Measurements from ENCODE around the gene C11orf52. TPM values are rescaled to one million over a fixed set of nuclear protein-coding genes. Genes with fewer than 3 reads are reported as not detected.

Gene C11orf52
- total RNA-seq, 1 experiment from 2014 or later, result 10.5 TPM

DNA sequence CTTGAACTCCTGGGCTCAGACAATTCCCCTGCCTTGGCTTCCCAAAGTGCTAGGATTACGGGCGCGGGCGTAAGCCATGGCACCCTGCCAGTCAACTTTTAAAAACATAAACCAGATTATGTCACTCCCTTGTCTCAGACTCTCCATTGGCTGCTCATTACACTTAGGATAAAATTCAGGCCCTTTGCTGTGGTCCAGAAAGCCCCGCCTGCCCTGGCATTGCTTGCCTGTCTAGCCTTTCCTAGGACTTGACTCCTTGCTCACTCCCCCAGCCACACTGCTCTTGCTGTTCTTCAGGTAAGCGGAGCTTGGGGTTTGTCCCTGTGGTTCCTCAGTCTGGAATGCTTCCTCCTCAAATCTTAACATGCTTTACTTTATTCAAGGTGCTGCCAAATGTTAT is 48.9 kb downstream of the C11orf52 start:
- H3K79me2 ChIP-seq (ENCODE audit: low read length), result no peaks in the 10 kb centered on the region
- no peak overlapping the region for H3K27ac ChIP-seq (ENCODE audit: low read length)
- ATAC-seq (no peak), DNase-seq (no peak)
- no peaks in the 10 kb centered on the region for H3K9me3 ChIP-seq (ENCODE audit: low read length)
- no peak overlapping the region for H2AFZ ChIP-seq (ENCODE audit: low read length)
- no peak overlapping the region for H3K4me2 ChIP-seq (ENCODE audit: low read length)
- no peaks in the 10 kb centered on the region for H3K36me3 ChIP-seq (ENCODE audit: low read depth, low read length)
- no peaks in the 10 kb centered on the region for H4K20me1 ChIP-seq (ENCODE audit: low read length)
- no peak overlapping the region for H3K4me3 ChIP-seq (ENCODE audit: low read length)
- TF ChIP-seq EZH2phosphoT487 (IDR thresholded peaks at IDR 0.05; ENCODE audit: borderline replicate concordance, low read length), result no peak
- TF ChIP-seq, protein P1, sequence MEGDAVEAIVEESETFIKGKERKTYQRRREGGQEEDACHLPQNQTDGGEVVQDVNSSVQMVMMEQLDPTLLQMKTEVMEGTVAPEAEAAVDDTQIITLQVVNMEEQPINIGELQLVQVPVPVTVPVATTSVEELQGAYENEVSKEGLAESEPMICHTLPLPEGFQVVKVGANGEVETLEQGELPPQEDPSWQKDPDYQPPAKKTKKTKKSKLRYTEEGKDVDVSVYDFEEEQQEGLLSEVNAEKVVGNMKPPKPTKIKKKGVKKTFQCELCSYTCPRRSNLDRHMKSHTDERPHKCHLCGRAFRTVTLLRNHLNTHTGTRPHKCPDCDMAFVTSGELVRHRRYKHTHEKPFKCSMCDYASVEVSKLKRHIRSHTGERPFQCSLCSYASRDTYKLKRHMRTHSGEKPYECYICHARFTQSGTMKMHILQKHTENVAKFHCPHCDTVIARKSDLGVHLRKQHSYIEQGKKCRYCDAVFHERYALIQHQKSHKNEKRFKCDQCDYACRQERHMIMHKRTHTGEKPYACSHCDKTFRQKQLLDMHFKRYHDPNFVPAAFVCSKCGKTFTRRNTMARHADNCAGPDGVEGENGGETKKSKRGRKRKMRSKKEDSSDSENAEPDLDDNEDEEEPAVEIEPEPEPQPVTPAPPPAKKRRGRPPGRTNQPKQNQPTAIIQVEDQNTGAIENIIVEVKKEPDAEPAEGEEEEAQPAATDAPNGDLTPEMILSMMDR (conservative IDR thresholded peaks at IDR 0.05; ENCODE audit: low read depth, low read length), result no peak
- TF ChIP-seq EZH2 (IDR thresholded peaks at IDR 0.05; ENCODE audit: low read length, unreplicated experiment), result no peak
- H3K9me2 ChIP-seq (replicated peaks; ENCODE audit: low read length), result no peaks in the 10 kb centered on the region
- ChIA-PET CTCF (no interaction called here), POLR2A (ENCODE audit: unreplicated experiment) (no interaction called here)
- H3F3A ChIP-seq (ENCODE audit: low read length, unreplicated experiment), result no peaks in the 10 kb centered on the region
- no peak overlapping the region for H3K9ac ChIP-seq (ENCODE audit: low read length)
- no TSS peak for BruUV-seq (replicated peaks)
- H3K4me1 ChIP-seq (ENCODE audit: insufficient read depth, low read length), result peaks cover 4% of the 10 kb centered on the region; the same call in 1 of the 2 replicates
- no peaks in the 10 kb centered on the region for H3K27me3 ChIP-seq (ENCODE audit: low read length)
- intact Hi-C loops (cut with micrococcal nuclease), result no loop called here

DNA sequence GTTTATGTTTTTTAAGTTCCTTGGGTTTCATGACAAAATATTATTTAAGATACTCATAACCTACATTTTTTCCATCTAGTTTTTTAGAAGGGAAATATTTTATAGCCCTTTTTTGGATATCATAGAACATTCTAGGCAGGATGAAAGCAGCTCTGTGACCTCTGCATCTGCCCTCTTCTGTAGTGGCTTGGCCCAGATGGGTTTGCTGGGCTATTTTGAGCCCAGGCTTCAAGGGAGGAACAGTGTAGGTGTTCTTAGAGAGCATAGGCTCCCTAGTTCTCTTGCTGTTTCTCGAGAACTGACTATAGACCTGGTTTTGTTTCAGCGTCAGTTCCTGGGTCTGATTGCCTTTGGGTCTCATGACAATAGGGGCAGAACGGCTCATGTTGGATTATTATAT is 50.6 kb downstream of the C11orf52 start:
- Histone ChIP-seq H2AFZ (ENCODE audit: low read length) (no peak overlapping the region), H3K79me2 (ENCODE audit: low read length) (no peaks in the 10 kb centered on the region), H3K9me3 (ENCODE audit: low read length) (no peaks in the 10 kb centered on the region), H3K27ac (ENCODE audit: low read length) (no peak overlapping the region), H3K4me3 (ENCODE audit: low read length) (no peak overlapping the region), H3K4me1 (ENCODE audit: insufficient read depth, low read length) (peaks cover 4% of the 10 kb centered on the region; the same call in 1 of the 2 replicates), H3F3A (ENCODE audit: low read length, unreplicated experiment) (no peaks in the 10 kb centered on the region), H3K9me2 (replicated peaks; ENCODE audit: low read length) (no peaks in the 10 kb centered on the region), H3K36me3 (ENCODE audit: low read depth, low read length) (no peaks in the 10 kb centered on the region), H3K9ac (ENCODE audit: low read length) (no peak overlapping the region), H3K4me2 (ENCODE audit: low read length) (no peak overlapping the region), H4K20me1 (ENCODE audit: low read length) (no peaks in the 10 kb centered on the region), H3K27me3 (ENCODE audit: low read length) (no peaks in the 10 kb centered on the region)
- ATAC-seq (no peak), DNase-seq (no peak)
- TF ChIP-seq EZH2 (IDR thresholded peaks at IDR 0.05; ENCODE audit: low read length, unreplicated experiment), result no peak
- TF ChIP-seq, protein P1 (conservative IDR thresholded peaks at IDR 0.05; ENCODE audit: low read depth, low read length), result no peak
- POLR2A ChIA-PET (ENCODE audit: unreplicated experiment), result no interaction called here
- CTCF ChIA-PET, result no interaction called here
- intact Hi-C loops (cut with micrococcal nuclease), result no loop called here
- BruUV-seq (replicated peaks), result no TSS peak

GRCh38 chr11:111974446-111974845 is 55.7 kb downstream of the C11orf52 start:
- Histone ChIP-seq H2AFZ (ENCODE audit: low read length) (no peak overlapping the region), H3K9me3 (ENCODE audit: low read length) (no peaks in the 10 kb centered on the region), H3K4me2 (ENCODE audit: low read length) (no peak overlapping the region), H3K4me1 (ENCODE audit: insufficient read depth, low read length) (peaks cover 10% of the 10 kb centered on the region), H3K36me3 (ENCODE audit: low read depth, low read length) (no peaks in the 10 kb centered on the region), H3K9ac (ENCODE audit: low read length) (no peak overlapping the region), H3K79me2 (ENCODE audit: low read length) (no peaks in the 10 kb centered on the region), H3K27me3 (ENCODE audit: low read length) (no peaks in the 10 kb centered on the region), H3K9me2 (replicated peaks; ENCODE audit: low read length) (no peaks in the 10 kb centered on the region), H3K4me3 (ENCODE audit: low read length) (no peak overlapping the region), H3K27ac (ENCODE audit: low read length) (no peak overlapping the region), H3F3A (ENCODE audit: low read length, unreplicated experiment) (no peaks in the 10 kb centered on the region), H4K20me1 (ENCODE audit: low read length) (no peaks in the 10 kb centered on the region)
- TF ChIP-seq, protein P1 (conservative IDR thresholded peaks at IDR 0.05; ENCODE audit: low read depth, low read length), result no peak
- TF ChIP-seq EZH2 (IDR thresholded peaks at IDR 0.05; ENCODE audit: low read length, unreplicated experiment) (no peak), EZH2phosphoT487 (IDR thresholded peaks at IDR 0.05; ENCODE audit: borderline replicate concordance, low read length) (no peak)
- ATAC-seq, result no peak
- no TSS peak for BruUV-seq (replicated peaks)
- ChIA-PET POLR2A (ENCODE audit: unreplicated experiment) (interaction anchor here (0.6 kb wide), 3 partner anchors 19 to 365 kb away, joined by 3 to 4 read pairs (median 3); no protein-coding TSS in a partner anchor), CTCF (no interaction called here)
- intact Hi-C loops (cut with micrococcal nuclease), result no loop called here
- no peak for DNase-seq

Data from PC-3 (cell line).